Measurements from ENCODE around the gene RNU6-9.

Gene RNU6-9

GRCh38 chr19:861141-861755, 32.0 kb upstream of the RNU6-9 start:
- no peak for DNase-seq

DNA sequence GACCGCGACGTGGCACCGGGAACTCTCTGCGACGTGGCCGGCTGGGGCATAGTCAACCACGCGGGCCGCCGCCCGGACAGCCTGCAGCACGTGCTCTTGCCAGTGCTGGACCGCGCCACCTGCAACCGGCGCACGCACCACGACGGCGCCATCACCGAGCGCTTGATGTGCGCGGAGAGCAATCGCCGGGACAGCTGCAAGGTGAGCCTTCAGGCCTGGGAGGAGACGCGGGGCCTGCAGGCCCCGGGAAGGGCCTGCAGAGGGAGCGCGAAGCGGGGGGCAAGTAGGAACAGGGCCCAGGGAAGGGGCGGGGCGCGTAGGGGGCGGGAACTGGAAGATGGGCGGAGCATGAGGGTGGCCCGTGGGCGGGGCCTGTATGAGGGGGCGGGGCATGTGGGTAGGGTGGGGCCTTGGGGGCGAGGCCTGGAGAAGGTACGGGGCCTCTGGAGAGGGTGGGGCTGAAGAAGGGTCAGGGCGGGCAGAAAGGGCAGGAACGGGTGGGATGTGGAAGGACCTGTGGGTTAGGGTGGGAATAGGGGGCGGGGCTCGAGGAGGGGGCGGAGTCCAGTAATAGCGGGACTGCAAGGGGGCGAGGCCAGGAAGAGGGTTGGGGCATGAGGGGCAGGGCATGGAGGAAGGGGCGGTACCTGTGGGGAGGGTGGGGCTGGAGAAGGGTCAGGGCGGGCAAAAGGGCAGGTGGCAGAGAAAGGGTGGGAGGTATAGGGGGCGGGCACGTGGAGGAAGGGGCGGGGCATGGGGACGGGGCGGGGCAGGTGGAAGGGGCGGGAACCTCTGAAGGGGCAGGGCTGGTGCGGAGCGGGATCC, 31.3 kb upstream of the RNU6-9 start:
- peak in 1 of 58 donors; percentile 47 for DNase-seq

DNA sequence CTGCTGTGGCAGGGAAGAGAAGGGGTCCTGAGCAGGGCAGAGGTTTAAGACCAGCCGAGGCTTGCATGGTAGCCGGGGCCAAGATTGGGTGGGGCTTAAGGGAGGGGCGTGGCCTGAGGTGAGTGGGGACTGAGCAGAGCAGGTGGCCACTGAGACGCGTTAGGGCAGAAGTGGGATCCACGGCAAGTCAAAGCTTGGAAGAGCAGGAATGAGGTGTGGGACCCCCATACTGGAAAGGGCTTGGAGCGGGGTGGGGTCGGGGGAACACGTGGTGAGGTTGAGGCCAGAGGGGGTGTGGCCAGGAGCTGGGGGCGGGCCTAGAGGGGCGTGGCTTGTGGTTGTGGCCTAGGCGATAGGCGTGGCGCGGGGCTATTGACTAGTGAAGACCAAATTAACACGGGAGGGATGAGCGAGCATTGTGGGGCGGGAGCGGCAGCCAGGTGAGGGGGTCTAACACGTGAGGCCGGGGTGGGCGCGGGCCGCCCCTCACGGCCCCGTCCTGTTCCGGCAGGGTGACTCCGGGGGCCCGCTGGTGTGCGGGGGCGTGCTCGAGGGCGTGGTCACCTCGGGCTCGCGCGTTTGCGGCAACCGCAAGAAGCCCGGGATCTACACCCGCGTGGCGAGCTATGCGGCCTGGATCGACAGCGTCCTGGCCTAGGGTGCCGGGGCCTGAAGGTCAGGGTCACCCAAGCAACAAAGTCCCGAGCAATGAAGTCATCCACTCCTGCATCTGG, 30.5 kb upstream of the RNU6-9 start:
- peak in 3 of 58 donors; percentile 9 to 24 (median 23) for DNase-seq

DNA sequence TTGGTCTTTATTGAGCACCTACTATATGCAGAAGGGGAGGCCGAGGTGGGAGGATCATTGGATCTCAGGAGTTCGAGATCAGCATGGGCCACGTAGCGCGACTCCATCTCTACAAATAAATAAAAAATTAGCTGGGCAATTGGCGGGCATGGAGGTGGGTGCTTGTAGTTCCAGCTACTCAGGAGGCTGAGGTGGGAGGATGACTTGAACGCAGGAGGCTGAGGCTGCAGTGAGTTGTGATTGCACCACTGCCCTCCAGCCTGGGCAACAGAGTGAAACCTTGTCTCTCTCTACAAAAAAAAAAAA, 30.0 kb upstream of the RNU6-9 start:
- DNase-seq, result no peak

DNA sequence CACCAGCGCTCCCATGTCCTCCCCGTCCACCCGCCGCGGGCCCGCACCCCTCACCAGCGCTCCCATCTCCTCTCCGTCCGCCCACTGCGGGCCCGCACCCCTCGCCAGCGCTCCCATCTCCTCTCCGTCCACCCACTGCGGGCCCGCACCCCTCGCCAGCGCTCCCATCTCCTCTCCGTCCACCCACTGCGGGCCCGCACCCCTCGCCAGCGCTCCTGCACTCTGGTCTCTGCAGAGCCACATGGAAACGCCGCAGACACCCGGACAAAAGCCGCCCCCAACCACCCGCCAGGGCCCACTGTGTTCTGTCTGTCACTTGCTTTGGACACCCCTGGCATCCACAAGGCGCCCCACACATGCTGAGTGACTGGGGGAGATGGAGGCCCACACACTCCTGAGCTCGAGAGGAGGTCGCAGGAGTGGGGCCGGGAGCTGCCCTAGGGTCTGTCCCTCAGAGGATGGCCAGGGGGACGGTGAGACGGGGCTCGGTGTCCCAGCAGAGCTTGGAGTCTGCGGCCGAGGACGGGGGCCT, 26.4 kb upstream of the RNU6-9 start:
- DNase-seq, result no peak

GRCh38 chr19:867301-867793, 25.9 kb upstream of the RNU6-9 start:
- DNase-seq, result no peak

DNA sequence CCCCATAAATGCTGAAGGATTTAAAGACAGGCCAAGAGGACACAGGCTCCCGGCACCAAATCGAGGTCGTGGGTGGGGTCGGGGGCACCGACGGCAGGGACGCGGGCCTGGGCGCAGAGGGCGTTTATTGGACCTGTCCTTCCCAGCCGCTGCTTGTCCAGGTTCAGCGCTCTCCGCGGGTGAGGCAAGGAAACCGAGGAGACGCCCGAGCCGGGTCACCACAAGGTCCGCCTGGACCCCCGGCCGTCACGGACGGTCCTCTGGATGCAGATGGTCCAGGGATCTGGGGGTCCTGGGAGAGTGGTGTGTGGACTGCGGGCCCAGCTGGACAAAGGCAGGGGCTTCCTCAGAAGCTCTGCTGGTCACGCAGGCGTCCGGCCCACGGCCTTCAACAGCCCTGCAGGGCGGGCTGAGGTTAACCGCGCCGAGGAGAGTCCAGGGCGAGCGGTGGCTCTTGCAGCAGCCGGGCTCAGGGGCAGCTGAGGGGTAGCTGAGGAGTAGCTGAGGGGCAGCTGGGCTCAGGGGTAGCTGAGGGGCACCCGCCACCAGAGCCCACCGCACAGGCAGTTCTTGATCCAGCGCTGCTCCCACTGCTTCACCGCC, 25.3 kb upstream of the RNU6-9 start:
- DNase-seq, result no peak

GRCh38 chr19:868458-869244, 24.6 kb upstream of the RNU6-9 start:
- DNase-seq, result no peak

DNA sequence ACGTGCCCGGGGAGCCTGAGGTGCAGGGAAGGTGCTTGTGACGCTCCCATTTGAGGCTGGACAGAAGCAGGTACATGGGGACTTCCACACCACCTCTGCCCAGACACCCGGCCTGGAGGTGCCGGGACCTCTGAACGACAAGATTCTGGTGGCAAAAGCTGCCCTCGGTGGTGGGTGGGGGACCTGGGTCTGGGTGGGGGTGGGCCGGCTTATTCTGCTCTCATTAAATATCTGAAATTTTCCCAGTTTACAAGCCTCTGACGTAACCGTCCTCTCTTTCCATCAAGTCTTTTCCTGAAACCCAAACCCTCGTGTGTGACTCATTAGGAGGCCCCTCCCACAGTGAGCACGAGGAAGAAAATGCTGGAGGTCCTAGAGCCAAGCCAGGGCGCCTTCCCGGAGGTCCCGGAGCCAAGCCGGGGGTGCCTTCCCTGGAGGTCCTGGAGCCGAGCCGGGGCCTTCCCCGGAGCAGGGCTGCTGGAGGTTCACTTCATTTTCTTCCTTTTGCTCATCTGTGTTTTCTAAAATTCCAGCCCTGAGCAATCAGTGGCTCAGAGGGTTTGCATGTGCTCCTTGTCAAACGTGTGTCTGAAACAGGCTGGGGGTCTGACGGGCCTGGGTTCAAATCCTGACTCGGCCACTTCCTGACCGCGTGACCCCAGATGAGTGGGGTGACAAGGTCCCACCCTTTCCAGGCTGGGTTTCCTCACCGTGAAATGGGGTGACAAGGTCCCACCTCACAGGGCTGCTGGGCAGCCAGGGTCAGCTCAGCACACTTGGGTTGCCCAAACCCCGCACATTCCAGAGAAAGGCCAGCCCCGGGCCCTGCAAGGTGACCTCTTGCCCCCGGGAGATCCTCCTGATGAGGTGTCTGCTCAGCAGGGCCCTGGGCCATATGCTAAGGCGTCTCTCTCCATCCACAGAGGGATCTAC, 23.8 kb upstream of the RNU6-9 start:
- no peak for DNase-seq

DNA sequence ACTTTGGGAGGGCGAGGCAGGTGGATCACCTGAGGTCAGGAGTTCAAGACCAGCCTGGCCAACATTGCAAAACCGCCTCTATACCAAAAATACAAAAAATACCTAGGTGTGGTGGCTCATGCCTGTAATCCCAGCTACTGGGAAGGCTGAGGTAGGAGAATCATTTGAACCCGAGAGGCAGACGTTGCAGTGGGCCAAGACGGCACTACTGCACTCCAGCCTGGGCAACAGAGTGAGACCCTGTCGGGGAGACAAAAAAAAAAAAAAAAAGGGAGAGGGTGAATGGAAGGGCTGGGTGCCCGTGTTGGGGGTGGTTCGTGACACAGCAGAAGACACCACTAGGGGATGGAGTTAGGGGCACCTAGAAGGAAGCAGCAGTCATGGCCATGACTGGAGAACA, 23.0 kb upstream of the RNU6-9 start:
- no peak for DNase-seq

GRCh38 chr19:870963-871401, 22.3 kb upstream of the RNU6-9 start:
- DNase-seq, result peak in 31 of 58 donors; percentile 11 to 62 (median 34)

DNA sequence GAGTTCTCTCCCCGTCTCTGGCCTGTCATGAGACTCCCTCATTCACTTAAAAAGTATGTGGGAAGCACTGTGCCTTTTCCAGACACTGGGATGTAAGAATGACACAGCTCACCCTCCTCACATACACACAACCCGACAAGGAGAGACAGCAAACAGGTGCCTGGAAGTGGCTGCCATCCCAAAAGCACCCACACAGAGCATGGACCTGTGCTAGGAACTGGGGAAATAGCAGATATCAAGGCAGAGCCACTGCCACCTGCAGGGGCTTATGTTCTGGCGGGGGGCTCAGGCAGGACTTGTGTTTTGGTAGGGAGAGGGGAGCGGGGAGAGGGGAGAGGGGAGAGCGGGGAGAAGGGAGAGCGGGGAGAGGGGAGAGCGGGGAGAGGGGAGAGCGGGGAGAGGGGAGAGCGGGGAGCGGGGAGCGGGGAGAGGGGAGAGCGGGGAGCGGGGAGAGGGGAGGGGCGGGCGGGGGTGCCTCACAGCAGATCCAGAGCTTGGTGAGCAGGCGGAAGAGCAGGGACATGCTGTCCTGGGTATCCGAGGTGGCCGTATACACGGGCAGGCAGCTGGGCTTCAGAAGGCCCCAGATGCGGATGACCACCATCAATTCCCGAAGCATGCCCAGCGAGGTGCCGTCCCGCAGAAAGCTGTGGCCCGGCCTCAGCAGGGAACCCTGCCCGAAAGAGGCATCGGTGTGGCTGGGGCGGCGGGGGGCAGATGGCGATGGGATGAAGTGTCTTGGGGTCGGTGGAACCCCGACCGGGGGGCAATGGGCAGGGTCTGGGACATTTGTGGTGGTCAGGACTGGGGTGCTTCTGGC, 21.6 kb upstream of the RNU6-9 start:
- peak in 4 of 58 donors; percentile 23 to 51 (median 38) for DNase-seq

- DNase-seq, result no peak
Observed at GRCh38 chr19:872266-872951, 20.9 kb upstream of the RNU6-9 start.

- DNase-seq, result peak in 1 of 58 donors; percentile 33
Observed at GRCh38 chr19:873084-873483, 20.2 kb upstream of the RNU6-9 start.

DNA sequence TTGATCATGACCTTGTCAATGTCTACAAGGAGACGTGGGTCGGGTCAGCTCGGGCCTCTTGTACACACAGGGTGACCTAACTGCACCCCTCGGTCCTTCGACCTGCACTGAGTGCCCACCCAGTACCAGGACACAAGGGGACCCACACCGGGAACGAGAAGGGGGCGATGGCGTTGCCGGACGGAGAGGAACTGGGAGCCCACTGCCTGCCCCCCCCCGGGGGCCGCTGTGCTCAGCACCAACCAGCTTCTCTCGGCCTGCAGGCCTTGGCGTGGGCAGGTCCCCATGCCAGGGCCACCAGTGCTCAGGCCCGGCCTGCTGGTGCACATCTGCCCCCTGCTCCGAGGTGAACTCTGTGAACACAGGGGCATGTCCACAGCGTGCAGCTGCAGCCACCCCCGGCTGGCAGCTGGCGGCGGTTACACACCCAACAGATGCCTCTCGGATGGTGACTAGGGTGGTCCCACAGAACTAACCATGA, 19.7 kb upstream of the RNU6-9 start:
- no peak for DNase-seq

GRCh38 chr19:875265-875879, 17.9 kb upstream of the RNU6-9 start:
- no peak for DNase-seq

DNA sequence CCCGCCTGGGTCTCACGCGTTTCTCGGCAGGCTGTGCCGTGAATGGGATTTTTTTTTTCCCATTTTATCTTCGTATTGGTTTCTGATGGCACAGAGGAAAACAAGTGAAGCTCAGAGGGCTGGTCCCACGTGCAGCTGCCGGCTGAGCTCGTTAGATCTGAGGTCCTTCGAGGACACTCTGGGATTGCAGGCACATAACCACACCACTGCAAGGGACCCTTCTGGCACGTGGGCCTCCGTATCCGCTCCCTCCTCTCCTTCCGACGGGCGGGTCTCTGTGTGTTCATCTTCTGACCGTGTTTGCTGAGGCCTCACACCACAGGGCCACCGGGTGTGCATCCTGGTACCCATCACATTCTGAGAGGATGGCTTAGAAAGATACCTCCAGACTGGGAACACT, 17.2 kb upstream of the RNU6-9 start:
- DNase-seq, result peak in 4 of 58 donors; percentile 14 to 29 (median 21)
